ENCODE data around the gene PRRT1.

Gene PRRT1

GRCh38 chr6:32173051-32173727, 21.4 kb upstream of the PRRT1 start:
- DNase-seq, result no peak

- no peak for DNase-seq
Measured at GRCh38 chr6:32171234-32171633, 19.5 kb upstream of the PRRT1 start.

- no peak for DNase-seq
Measured at GRCh38 chr6:32170294-32170693, 18.6 kb upstream of the PRRT1 start.

- no peak for DNase-seq
Measured at GRCh38 chr6:32168807-32169591, 17.3 kb upstream of the PRRT1 start.

GRCh38 chr6:32168350-32168749, 16.6 kb upstream of the PRRT1 start:
- no peak for DNase-seq

- DNase-seq, result no peak
Measured at GRCh38 chr6:32167761-32168262, 16.1 kb upstream of the PRRT1 start.

- peak; percentile 88 for DNase-seq
Measured at GRCh38 chr6:32167154-32167760, 15.5 kb upstream of the PRRT1 start.

GRCh38 chr6:32166411-32167061, 14.8 kb upstream of the PRRT1 start:
- peak; percentile 89 for DNase-seq

GRCh38 chr6:32164295-32164694, 12.6 kb upstream of the PRRT1 start, which contains the start of gene EGFL8:
Gene EGFL8, plus strand, starts transcription at chr6:32164595. Its CDS starts 1,571 bp downstream, at chr6:32166166.
- no peak for DNase-seq

GRCh38 chr6:32163559-32164258, 12.0 kb upstream of the PRRT1 start:
- DNase-seq, result no peak

GRCh38 chr6:32158052-32158451, 6.3 kb upstream of the PRRT1 start:
- DNase-seq, result no peak

GRCh38 chr6:32156891-32157290, 5.2 kb upstream of the PRRT1 start:
- no peak for DNase-seq

GRCh38 chr6:32154514-32155161, 2.9 kb upstream of the PRRT1 start:
- peak; percentile 94 for DNase-seq

- peak; percentile 90 for DNase-seq
Measured at GRCh38 chr6:32153564-32154513, 2.1 kb upstream of the PRRT1 start, which contains the start of gene PPT2. Gene PPT2, plus strand, starts transcription at chr6:32154141. Its CDS starts 454 bp downstream, at chr6:32154595.

- DNase-seq, result peak; percentile 31
Measured at GRCh38 chr6:32152769-32153563, 1.2 kb upstream of the PRRT1 start.

- DNase-seq, result no peak
Measured at GRCh38 chr6:32151181-32151862, 417 bp downstream of the PRRT1 start.

GRCh38 chr6:32149932-32150870, 1.5 kb downstream of the PRRT1 start:
- no peak for DNase-seq
